AG04450 (cell line): ENCODE measurements around the gene ACTG1. TPM values are rescaled to one million over a fixed set of nuclear protein-coding genes. Genes with fewer than 3 reads are reported as not detected.

Experiments used
- CTCF ChIA-PET: fragments of 300-600, 350-600 bp; formaldehyde crosslinking; extraction: SDS; loops from one replicate; lab custom pipeline; 2022; ENCODE audit warnings: antibody characterized with exemption, inconsistent platforms; lab: Charles Lee
- POLR2A ChIA-PET: fragments of 350-600 bp; formaldehyde crosslinking; extraction: SDS; loops from one replicate; lab custom pipeline; 2021; ENCODE audit warnings: antibody characterized with exemption, inconsistent platforms; lab: Yijun Ruan, JAX
- DNase-seq: peaks from one replicate; pipeline ENCODE4 v3.0.0-alpha.2; 2011; ENCODE audit warnings: low read depth, low spot score
- H3K27ac ChIP-seq: one replicate; pipeline ENCODE4 v1.5.1; 2012; ENCODE audit warnings: low read depth, low read length, control low read depth
- H3K27me3 ChIP-seq: one replicate; pipeline ENCODE4 v1.6.0; 2012; ENCODE audit warnings: low read length; ENCODE audit not compliant: control insufficient read depth, insufficient read depth
- H3K4me3 ChIP-seq: 2 replicates; pipeline ENCODE4 v1.5.1; 2011; ENCODE audit warnings: mild to moderate bottlenecking, low read depth, low read length, control low read depth
- H3K9me3 ChIP-seq: 2 replicates; pipeline ENCODE4 v1.5.1; 2012; ENCODE audit warnings: low read length; ENCODE audit not compliant: control insufficient read depth, insufficient read depth
- CTCF ChIP-seq: IDR thresholded peaks from 2 replicates; pipeline ENCODE4 v1.5.1; 2011; ENCODE audit warnings: low read depth, low read length, control low read depth, inconsistent platforms
- polyA plus RNA-seq: library from polyadenylated mRNA; depleted of rRNA; stranded (reverse); fragments of >200 nt; gene quantifications from 2 replicates; pipeline ENCODE4 v1.2.3, GENCODE V29; 2011; rRNA removed

ACTG1 gene
- polyA plus RNA-seq, 1 experiment = 2,721 TPM

GRCh38 chr17:81463506-81463905, 49.1 kb downstream of the ACTG1 start:
- ChIA-PET POLR2A (no interaction called here), CTCF (no interaction called here)
- H3K4me3 ChIP-seq = no peak overlapping the region
- H3K27me3 ChIP-seq = no peaks in the 10 kb centered on the region
- H3K9me3 ChIP-seq = no peaks in the 10 kb centered on the region; the same call in 1 of the 2 replicates
- no peak for DNase-seq
- H3K27ac ChIP-seq = no peak overlapping the region
- no peak for TF ChIP-seq CTCF

GRCh38 chr17:81462506-81463125, 50.0 kb downstream of the ACTG1 start:
- no peaks in the 10 kb centered on the region for H3K27me3 ChIP-seq
- no peak overlapping the region for H3K27ac ChIP-seq
- ChIA-PET POLR2A (interaction anchor here (0.7 kb wide), 1 partner anchor 239 kb away, joined by 3 read pairs; no protein-coding TSS in a partner anchor), CTCF (no interaction called here)
- H3K9me3 ChIP-seq = no peaks in the 10 kb centered on the region; the same call in 1 of the 2 replicates
- DNase-seq = no peak
- TF ChIP-seq CTCF = no peak
- H3K4me3 ChIP-seq = no peak overlapping the region

- Histone ChIP-seq H3K4me3 (no peak overlapping the region), H3K27ac (no peak overlapping the region), H3K27me3 (no peaks in the 10 kb centered on the region), H3K9me3 (no peaks in the 10 kb centered on the region; the same call in 1 of the 2 replicates)
- POLR2A ChIA-PET = interaction anchor here (0.7 to 1.2 kb wide), 2 partner anchors 18 to 240 kb away, joined by 3 read pairs; no protein-coding TSS in a partner anchor
- CTCF ChIA-PET = interaction anchor here (0.6 to 0.8 kb wide), 2 partner anchors 23 to 152 kb away, joined by 3 to 4 read pairs; no protein-coding TSS in a partner anchor
- TF ChIP-seq CTCF = no peak
- DNase-seq = no peak
These were observed 50.7 kb downstream of the ACTG1 start for GRCh38 chr17:81461607-81462500.

- CTCF ChIA-PET = interaction anchor here (0.6 to 0.8 kb wide), 2 partner anchors 24 to 151 kb away, joined by 3 to 4 read pairs; no protein-coding TSS in a partner anchor
- DNase-seq = no peak
- H3K27ac ChIP-seq = no peak overlapping the region
- no peaks in the 10 kb centered on the region for H3K27me3 ChIP-seq
- POLR2A ChIA-PET = interaction anchor here (0.6 to 1.2 kb wide), 2 partner anchors 19 to 75 kb away, joined by 3 read pairs; no protein-coding TSS in a partner anchor
- TF ChIP-seq CTCF = no peak
- no peak overlapping the region for H3K4me3 ChIP-seq
- no peaks in the 10 kb centered on the region; the same call in 1 of the 2 replicates for H3K9me3 ChIP-seq
These were observed 51.6 kb downstream of the ACTG1 start for GRCh38 chr17:81460856-81461460.

Other genes starting within 250 kb of the ACTG1 start
- gene SLC38A10, start 217.5 kb downstream of the ACTG1 start, polyA plus RNA-seq = 29.3 and 40.8 TPM in 2 replicates
- 1.3 and 2.5 TPM in 2 replicates for gene BAHCC1, start 117.3 kb downstream of the ACTG1 start, polyA plus RNA-seq
- gene FSCN2, start 15.6 kb upstream of the ACTG1 start, polyA plus RNA-seq = 0.26 and 0.41 TPM in 2 replicates
- gene FAAP100, start 39.6 kb upstream of the ACTG1 start, polyA plus RNA-seq = 5.3 and 8.3 TPM in 2 replicates
- 66.5 and 77.1 TPM in 2 replicates for gene NPLOC4, start 124.3 kb upstream of the ACTG1 start, polyA plus RNA-seq
- gene TSPAN10, start 124.4 kb upstream of the ACTG1 start, polyA plus RNA-seq = 0.92 and 0.98 TPM in 2 replicates
- gene PDE6G, start 143.7 kb upstream of the ACTG1 start, polyA plus RNA-seq = 0.51 and 1.0 TPM in 2 replicates
- 13.4 and 17.0 TPM in 2 replicates for gene OXLD1, start 153.8 kb upstream of the ACTG1 start, polyA plus RNA-seq
- gene CCDC137, start 153.9 kb upstream of the ACTG1 start, polyA plus RNA-seq = 10.7 and 10.9 TPM in 2 replicates
- 44.7 and 48.0 TPM in 2 replicates for gene ARL16, start 171.0 kb upstream of the ACTG1 start, polyA plus RNA-seq
- 71.5 and 83.0 TPM in 2 replicates for gene HGS, start 171.2 kb upstream of the ACTG1 start, polyA plus RNA-seq
- 52.1 and 69.2 TPM in 2 replicates for gene MRPL12, start 190.6 kb upstream of the ACTG1 start, polyA plus RNA-seq
- gene SLC25A10, start 199.5 kb upstream of the ACTG1 start, polyA plus RNA-seq = 3.3 and 4.1 TPM in 2 replicates